Muscle layer of colon (tissue), 2 donors: Measurements from ENCODE around the gene SGTB.
"Not testable (repeated sequence)": the region's sequence is repeated elsewhere in the genome, so short reads cannot be mapped to it uniquely, and the experiment has no call there.

Source experiments
- H3K27ac ChIP-seq: one replicate; pipeline ENCODE4 v1.7.0; 2013; ENCODE audit warnings: low read depth, mild to moderate bottlenecking, low read length, moderate library complexity
- H3K27me3 ChIP-seq, 2 donors: one replicate each; pipeline ENCODE4 v1.7.0; 2013; ENCODE audit warnings: low read length in 2 of 2, mild to moderate bottlenecking in 2 of 2; ENCODE audit not compliant: insufficient read depth in 2 of 2, control insufficient read depth in 1 of 2
- H3K36me3 ChIP-seq: one replicate; pipeline ENCODE4 v1.7.0; 2013; ENCODE audit warnings: mild to moderate bottlenecking, low read length; ENCODE audit not compliant: insufficient read depth
- H3K4me1 ChIP-seq: one replicate; pipeline ENCODE4 v1.7.0; 2013; ENCODE audit warnings: mild to moderate bottlenecking, low read length; ENCODE audit not compliant: insufficient read depth
- H3K4me3 ChIP-seq, 2 donors: one replicate each; pipeline ENCODE4 v1.7.0; 2013; ENCODE audit warnings: low read length in 2 of 2, low read depth in 1 of 2, mild to moderate bottlenecking in 1 of 2, moderate library complexity in 1 of 2
- H3K9ac ChIP-seq: one replicate; pipeline ENCODE4 v1.7.0; 2013; ENCODE audit warnings: low read length
- H3K9me3 ChIP-seq: one replicate; pipeline ENCODE4 v1.7.0; 2013; ENCODE audit warnings: mild to moderate bottlenecking, low read length
- donor health status: abdominal sarcoma.
- donor health status: Adenocarcinoma of cecum.

The SGTB gene

GRCh38 chr5:65696892-65697291 lies 25.0 kb downstream of the SGTB start:
- Histone ChIP-seq H3K9ac (no peak overlapping the region), H3K4me3 (no peak overlapping the region), H3K4me1 (no peaks in the 10 kb centered on the region), H3K36me3 (peaks cover 5% of the 10 kb centered on the region), H3K27ac (no peak overlapping the region), H3K27me3 (no peaks in the 10 kb centered on the region), H3K9me3 (no peaks in the 10 kb centered on the region)

- Histone ChIP-seq H3K4me3 (no peak overlapping the region), H3K9me3 (no peaks in the 10 kb centered on the region), H3K9ac (no peak overlapping the region), H3K27ac (no peak overlapping the region), H3K4me1 (no peaks in the 10 kb centered on the region), H3K27me3 (no peaks in the 10 kb centered on the region), H3K36me3 (peaks cover 5% of the 10 kb centered on the region)
These were observed 26.0 kb downstream of the SGTB start for GRCh38 chr5:65695896-65696295.

DNA sequence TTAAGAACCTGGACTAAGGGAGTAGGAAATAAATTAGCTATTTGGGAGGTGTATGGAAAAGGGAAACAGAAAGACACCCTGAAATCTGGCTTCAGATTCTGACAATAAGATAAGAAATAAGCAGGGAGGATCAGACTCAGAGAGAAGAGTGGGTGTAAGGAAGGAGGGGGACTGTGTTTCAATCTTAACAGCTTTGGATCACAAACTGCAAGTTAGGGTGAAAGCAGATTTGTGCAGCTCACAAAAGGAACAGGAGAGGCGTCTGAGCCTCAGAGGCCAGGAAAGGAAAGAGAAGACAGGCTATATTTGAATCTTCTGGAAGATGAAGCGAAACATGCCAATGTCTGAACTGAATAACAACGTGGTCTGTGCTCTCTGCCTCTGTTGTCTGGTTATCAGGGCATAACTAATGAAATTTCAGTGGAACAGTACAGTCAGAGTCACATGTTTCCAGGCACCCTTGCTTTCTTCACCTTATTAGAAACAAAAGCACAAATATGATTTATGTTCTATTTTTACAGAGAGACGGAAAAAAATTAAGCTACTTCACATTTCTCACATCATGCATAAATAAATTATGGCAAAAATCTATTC lies 26.6 kb downstream of the SGTB start:
- Histone ChIP-seq H3K27me3 (no peaks in the 10 kb centered on the region), H3K9me3 (no peaks in the 10 kb centered on the region), H3K36me3 (peaks cover 5% of the 10 kb centered on the region), H3K4me3 (no peak overlapping the region), H3K27ac (no peak overlapping the region), H3K4me1 (no peaks in the 10 kb centered on the region), H3K9ac (no peak overlapping the region)

GRCh38 chr5:65693121-65693520 lies 28.8 kb downstream of the SGTB start:
- Histone ChIP-seq H3K9me3 (no peaks in the 10 kb centered on the region), H3K27ac (no peak overlapping the region), H3K36me3 (no peaks in the 10 kb centered on the region)

GRCh38 chr5:65682148-65682547 lies 39.8 kb downstream of the SGTB start:
- Histone ChIP-seq H3K27me3 (no peaks in the 10 kb centered on the region), H3K9me3 (no peaks in the 10 kb centered on the region)

More at GRCh38 chr5:65693121-65693520, 28.8 kb downstream of the SGTB start:
- H3K9ac ChIP-seq, result no peak overlapping the region
- H3K4me1 ChIP-seq, result no peaks in the 10 kb centered on the region
- no peaks in the 10 kb centered on the region for H3K27me3 ChIP-seq
- no peak overlapping the region for H3K4me3 ChIP-seq

GRCh38 chr5:65676056-65676455 lies 45.9 kb downstream of the SGTB start:
- not testable (repeated sequence) for H3K9ac ChIP-seq, H3K9me3 ChIP-seq, H3K27me3 ChIP-seq, H3K4me1 ChIP-seq, H3K27ac ChIP-seq, H3K4me3 ChIP-seq
- H3K36me3 ChIP-seq, result peaks cover 26% of the 10 kb centered on the region

More at GRCh38 chr5:65682148-65682547, 39.8 kb downstream of the SGTB start:
- Histone ChIP-seq H3K9ac (no peak overlapping the region), H3K4me3 (no peak overlapping the region), H3K4me1 (no peaks in the 10 kb centered on the region), H3K27ac (no peak overlapping the region), H3K36me3 (peaks cover 18% of the 10 kb centered on the region)

GRCh38 chr5:65674749-65675148 lies 47.2 kb downstream of the SGTB start:
- Histone ChIP-seq H3K27ac (no peak overlapping the region), H3K27me3 (no peaks in the 10 kb centered on the region), H3K9me3 (no peaks in the 10 kb centered on the region), H3K4me1 (no peaks in the 10 kb centered on the region), H3K36me3 (peaks cover 18% of the 10 kb centered on the region), H3K9ac (no peak overlapping the region), H3K4me3 (no peak overlapping the region)

DNA sequence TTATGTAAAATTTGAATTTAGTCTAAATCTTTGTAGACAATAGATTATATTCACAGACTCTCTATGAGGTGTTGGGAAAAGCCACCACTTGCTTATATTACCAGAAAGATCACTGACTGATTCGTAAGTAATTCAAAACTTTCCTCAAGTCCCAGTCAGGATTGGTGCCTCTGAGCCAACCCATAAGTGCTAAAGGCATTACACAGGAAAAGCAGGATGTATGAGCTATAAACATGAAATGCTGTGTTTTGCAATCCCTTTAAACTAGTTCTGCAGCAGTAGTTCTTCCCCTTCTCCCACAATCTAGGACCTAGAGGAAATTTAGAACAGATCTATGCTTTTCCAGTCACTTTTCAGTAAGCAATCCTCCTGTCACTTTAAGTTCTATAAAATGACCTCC lies 49.1 kb downstream of the SGTB start:
- Histone ChIP-seq H3K27me3 (no peaks in the 10 kb centered on the region), H3K4me1 (no peaks in the 10 kb centered on the region), H3K4me3 (no peak overlapping the region), H3K27ac (no peak overlapping the region), H3K9me3 (no peaks in the 10 kb centered on the region), H3K9ac (no peak overlapping the region), H3K36me3 (peaks cover 17% of the 10 kb centered on the region)

DNA sequence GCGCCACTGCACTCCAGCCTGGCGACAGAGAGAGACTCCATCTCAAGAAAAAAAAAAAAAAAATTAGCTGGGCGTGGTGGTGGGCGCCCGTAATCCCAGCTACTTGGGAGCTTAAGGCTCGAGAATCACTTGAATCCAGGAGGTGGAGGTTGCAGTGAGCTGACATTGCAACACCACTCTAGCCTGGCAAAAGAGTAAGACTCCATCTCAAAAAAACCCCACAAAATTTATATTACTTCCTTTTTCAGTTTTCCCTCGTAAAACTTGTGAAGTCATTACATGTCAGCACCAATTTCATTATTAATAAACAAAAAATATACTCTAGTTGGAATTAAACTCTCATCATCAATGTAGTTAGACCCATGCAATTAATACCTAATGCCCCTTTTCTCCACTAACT lies 53.2 kb downstream of the SGTB start:
- Histone ChIP-seq H3K36me3 (peaks cover 15% of the 10 kb centered on the region), H3K9me3 (no peaks in the 10 kb centered on the region), H3K27me3 (no peaks in the 10 kb centered on the region), H3K4me1 (no peaks in the 10 kb centered on the region), H3K4me3 (no peak overlapping the region), H3K27ac (no peak overlapping the region), H3K9ac (no peak overlapping the region)

- Histone ChIP-seq H3K9ac (no peak overlapping the region), H3K27ac (no peak overlapping the region), H3K27me3 (no peaks in the 10 kb centered on the region), H3K36me3 (peaks cover 20% of the 10 kb centered on the region), H3K4me3 (no peak overlapping the region), H3K4me1 (no peaks in the 10 kb centered on the region), H3K9me3 (no peaks in the 10 kb centered on the region)
These were observed 57.9 kb downstream of the SGTB start for GRCh38 chr5:65663804-65664521.

DNA sequence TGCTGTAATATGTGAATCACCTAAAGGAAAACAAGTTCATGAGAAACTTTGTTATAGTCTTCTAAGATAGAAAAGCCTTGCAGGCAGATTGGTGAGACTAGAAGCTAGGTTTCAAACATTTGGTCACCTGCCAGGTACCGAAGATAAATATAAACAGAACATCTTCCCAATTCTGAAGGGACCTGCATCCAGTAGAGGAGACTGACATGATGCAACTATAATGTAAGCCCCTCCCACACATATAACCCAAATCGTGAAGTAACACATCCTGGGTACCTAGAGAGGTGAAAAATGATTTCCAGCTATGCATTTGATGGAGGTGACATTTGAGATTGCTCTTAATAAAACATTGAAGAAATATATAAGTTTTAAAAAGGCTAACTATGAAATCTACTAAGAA lies 67.2 kb downstream of the SGTB start:
- Histone ChIP-seq H3K4me1 (no peaks in the 10 kb centered on the region), H3K9ac (no peak overlapping the region), H3K27me3 (no peaks in the 10 kb centered on the region), H3K36me3 (no peaks in the 10 kb centered on the region), H3K9me3 (no peaks in the 10 kb centered on the region), H3K27ac (no peak overlapping the region), H3K4me3 (no peak overlapping the region)

DNA sequence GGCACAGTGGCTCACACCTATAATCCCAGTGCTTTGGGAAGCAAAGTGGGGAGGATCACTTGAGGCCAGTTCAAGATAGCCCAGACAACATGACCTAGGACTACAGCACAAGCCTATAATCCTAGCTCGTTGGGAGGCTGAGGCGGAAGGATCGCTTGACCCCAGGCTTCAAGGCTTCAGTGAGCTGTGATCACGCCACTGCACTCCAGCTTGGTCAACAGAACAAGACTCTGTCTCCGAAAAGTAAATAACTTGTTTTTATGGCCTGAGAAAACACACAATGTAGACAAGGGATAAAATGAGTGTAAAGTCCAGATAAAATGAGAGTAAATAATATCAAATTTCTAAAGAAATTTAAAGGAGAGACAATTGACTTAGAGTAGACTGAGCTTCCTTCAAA lies 70.8 kb downstream of the SGTB start:
- Histone ChIP-seq H3K9me3 (no peaks in the 10 kb centered on the region), H3K27ac (no peak overlapping the region), H3K27me3 (no peaks in the 10 kb centered on the region), H3K4me1 (no peaks in the 10 kb centered on the region), H3K36me3 (no peaks in the 10 kb centered on the region), H3K4me3 (no peak overlapping the region), H3K9ac (no peak overlapping the region)
